Spleen (tissue), 11 donors: Measurements from ENCODE around the gene ZEB1. TPM values are rescaled to one million over a fixed set of nuclear protein-coding genes. Genes with fewer than 3 reads are reported as not detected.

Experiments used
- DNase-seq: peaks from one replicate; pipeline ENCODE4 v3.0.0-alpha.2; 2020
- H3K27ac ChIP-seq, 8 donors: fragments of 200-600 bp; sonication (generic) in 7 of 8; 1 replicate in 4 of 8; 2 replicates in 4 of 8; pipeline versions ENCODE4 v1.5.0 to v1.8.0; 2016 to 2021; ENCODE audit warnings: inconsistent platforms in 4 of 8, mild to moderate bottlenecking in 4 of 8, moderate library complexity in 1 of 8
- H3K27me3 ChIP-seq, 7 donors: fragments of 200-600 bp; sonication (generic) in 6 of 7; replicated peaks in 1 of 7; 1 replicate in 4 of 7; 2 replicates in 3 of 7; pipeline versions ENCODE4 v1.5.0 to v1.8.0; 2016 to 2021; ENCODE audit warnings: inconsistent platforms in 3 of 7, mild to moderate bottlenecking in 1 of 7
- H3K36me3 ChIP-seq, 6 donors: fragments of 200-600 bp; sonication (generic) in 5 of 6; 1 replicate in 4 of 6; 2 replicates in 2 of 6; pipeline versions ENCODE4 v1.5.0 to v1.8.0; 2016 to 2021; ENCODE audit warnings: inconsistent platforms in 2 of 6
- H3K4me1 ChIP-seq, 6 donors: fragments of 200-600 bp; sonication (generic) in 5 of 6; 1 replicate in 3 of 6; 2 replicates in 3 of 6; pipeline versions ENCODE4 v1.5.0 to v1.8.0; 2016 to 2021; ENCODE audit warnings: inconsistent platforms in 3 of 6
- H3K4me3 ChIP-seq, 8 donors: fragments of 200-600 bp; sonication (generic) in 7 of 8; 1 replicate in 4 of 8; 2 replicates in 4 of 8; pipeline versions ENCODE4 v1.5.0 to v1.8.0; 2016 to 2021; ENCODE audit warnings: inconsistent platforms in 4 of 8, mild to moderate bottlenecking in 4 of 8, moderate library complexity in 2 of 8
- H3K9me3 ChIP-seq, 8 donors: fragments of 200-600 bp; sonication (generic) in 7 of 8; 1 replicate in 4 of 8; 2 replicates in 4 of 8; pipeline versions ENCODE4 v1.5.0 to v1.8.0; 2016 to 2021; ENCODE audit warnings: inconsistent platforms in 4 of 8
- CTCF ChIP-seq, 11 experiments: fragments of 200-600 bp in 7 of 11; fragments of 450-650 bp in 4 of 11; sonication (generic) in 4 of 11; IDR thresholded peaks in 8 of 11; conservative IDR thresholded peaks in 3 of 11; 1 replicate in 7 of 11; 2 replicates in 4 of 11; pipeline versions ENCODE4 v1.4.0 to v1.8.0; 2016 to 2021; ENCODE audit warnings: antibody characterized with exemption in 11 of 11, inconsistent platforms in 4 of 11, mild to moderate bottlenecking in 1 of 11
- POLR2A ChIP-seq, 3 donors: fragments of 450-650 bp; IDR thresholded peaks; one replicate each; pipeline ENCODE4 v1.5.1; 2017; ENCODE audit warnings: antibody characterized with exemption in 3 of 3, mild to moderate bottlenecking in 1 of 3
- POLR2AphosphoS5 ChIP-seq, 3 donors: sonication (generic); formaldehyde crosslinking; IDR thresholded peaks; one replicate each; pipeline ENCODE4 v1.5.1; 2017; ENCODE audit warnings: antibody characterized with exemption in 3 of 3
- WGBS, 5 donors: extraction: QIAGEN DNeasy Blood & Tissue Kit in 3 of 5; methylation state at CpG; one replicate each; pipeline versions ENCODE4 v1.1.5 to v1.1.7; 2013 to 2018; 5-methylcytosine and 5-hydroxymethylcytosine counted together
- intact Hi-C: fragments of 100-400 bp; cut with DNase I; formaldehyde crosslinking; loops from one replicate; pipeline ENCODE4 v1.15.0; 2023; ENCODE audit warnings: low total_unique reads
- polyA plus RNA-seq, 3 donors: library from polyadenylated mRNA; stranded (reverse); fragments of 200-250 nt; gene quantifications; one replicate each; pipeline ENCODE4 v1.2.1, GENCODE V29; 2013
- total RNA-seq, 7 donors: library from RNA; depleted of rRNA in 3 of 7; stranded (reverse); fragments of >200 nt in 3 of 7; fragmentation: NEBNext Ultra II Directional in 4 of 7; extraction: Animal tissue kit (Norgen Biotek cat#: 25700) in 4 of 7; gene quantifications; one replicate each; pipeline versions ENCODE4 v1.1.0 to v1.2.1, GENCODE V29; 2016 to 2021
- donor health status: healthy with polysubstance abuse.
- donor health status: DM: no; HTN: no; CAD: no; lungs with moderate emphysema.
- donor health status: DM: no; HTN: no; CAD: no.
- donor health status: Bipolar disorder and iron deficiency.
- donor health status: healthy.
- donor health status: DM: no; HTN: no; CAD: no.
- donor health status: DM: yes; HTN: yes; CAD: no.

Gene ZEB1
- total and polyA plus RNA-seq, 10 donors = 6.6 to 51.8 (median 44.6) TPM

- no peak overlapping the region for H3K4me3 ChIP-seq
- peaks cover 0 to 98% (median 28%) of the 10 kb centered on the region in 6 donors for H3K36me3 ChIP-seq
- no peak for DNase-seq
- H3K4me1 ChIP-seq = no peaks in the 10 kb centered on the region
- no peak for TF ChIP-seq POLR2A (IDR thresholded peaks at IDR 0.05)
- no peak for TF ChIP-seq CTCF (IDR thresholded peaks at IDR 0.05 in 8 of 11, conservative IDR thresholded peaks at IDR 0.05 in 3 of 11)
- no peak for TF ChIP-seq POLR2AphosphoS5 (IDR thresholded peaks at IDR 0.05)
- no peaks in the 10 kb centered on the region for H3K27me3 ChIP-seq
- H3K9me3 ChIP-seq = peaks cover 4 to 37% (median 34%) of the 10 kb centered on the region in 8 donors
- intact Hi-C loops = no loop called here
- no peak overlapping the region for H3K27ac ChIP-seq
Measured at GRCh38 chr10:31509989-31510388, 191.0 kb downstream of the ZEB1 start.

GRCh38 chr10:31515116-31515515, 196.1 kb downstream of the ZEB1 start:
- 93 to 99% (median 95%) methylated on average over 2 of the region's 2 CpGs for WGBS, 5 donors
- TF ChIP-seq POLR2AphosphoS5 (IDR thresholded peaks at IDR 0.05) (no peak), CTCF (IDR thresholded peaks at IDR 0.05 in 8 of 11, conservative IDR thresholded peaks at IDR 0.05 in 3 of 11) (no peak), POLR2A (IDR thresholded peaks at IDR 0.05) (no peak)
- peaks cover 0 to 87% (median 30%) of the 10 kb centered on the region in 6 donors for H3K36me3 ChIP-seq
- H3K4me1 ChIP-seq = no peaks in the 10 kb centered on the region
- no peak for DNase-seq
- intact Hi-C loops = no loop called here
- H3K27me3 ChIP-seq = no peaks in the 10 kb centered on the region
- H3K9me3 ChIP-seq = no peaks in the 10 kb centered on the region
- no peak overlapping the region for H3K4me3 ChIP-seq
- H3K27ac ChIP-seq = no peak overlapping the region

- DNase-seq = no peak
- no peak overlapping the region for H3K4me3 ChIP-seq
- peaks cover 0 to 87% (median 31%) of the 10 kb centered on the region in 6 donors for H3K36me3 ChIP-seq
- H3K27me3 ChIP-seq = no peaks in the 10 kb centered on the region
- intact Hi-C loops = no loop called here
- no peaks in the 10 kb centered on the region for H3K9me3 ChIP-seq
- H3K27ac ChIP-seq = no peak overlapping the region
- TF ChIP-seq POLR2AphosphoS5 (IDR thresholded peaks at IDR 0.05) (no peak), POLR2A (IDR thresholded peaks at IDR 0.05) (no peak), CTCF (IDR thresholded peaks at IDR 0.05 in 8 of 11, conservative IDR thresholded peaks at IDR 0.05 in 3 of 11) (no peak)
- no peaks in the 10 kb centered on the region for H3K4me1 ChIP-seq
Measured at GRCh38 chr10:31515819-31516402, 196.9 kb downstream of the ZEB1 start.

GRCh38 chr10:31520986-31521831, 202.2 kb downstream of the ZEB1 start:
- Histone ChIP-seq H3K27ac (no peak overlapping the region), H3K9me3 (no peaks in the 10 kb centered on the region), H3K4me1 (no peaks in the 10 kb centered on the region), H3K27me3 (no peaks in the 10 kb centered on the region), H3K4me3 (no peak overlapping the region), H3K36me3 (peaks cover 0 to 87% (median 31%) of the 10 kb centered on the region in 6 donors)
- intact Hi-C loops = no loop called here
- DNase-seq = no peak
- 92 to 100% (median 97%) methylated on average over 4 of the region's 4 CpGs for WGBS, 5 donors
- no peak for TF ChIP-seq CTCF (IDR thresholded peaks at IDR 0.05 in 8 of 11, conservative IDR thresholded peaks at IDR 0.05 in 3 of 11)
- no peak for TF ChIP-seq POLR2AphosphoS5 (IDR thresholded peaks at IDR 0.05)
- no peak for TF ChIP-seq POLR2A (IDR thresholded peaks at IDR 0.05)
